Thyroid gland (tissue), 4 donors: Measurements from ENCODE around the gene WNT3. TPM values are rescaled to one million over a fixed set of nuclear protein-coding genes. Genes with fewer than 3 reads are reported as not detected.

ENCODE experiments used
- DNase-seq, 2 donors: peaks; one replicate each; pipeline ENCODE4 v3.0.0-alpha.2; 2019
- H3K27ac ChIP-seq, 3 donors: fragments of 200-600 bp; sonication (generic); 1 replicate in 2 of 3; 2 replicates in 1 of 3; pipeline ENCODE4 v1.5.1; 2016 to 2019; ENCODE audit warnings: mild to moderate bottlenecking in 1 of 3, moderate library complexity in 1 of 3
- H3K27me3 ChIP-seq: fragments of 200-600 bp; sonication (generic); one replicate; pipeline ENCODE4 v1.5.1; 2019
- H3K36me3 ChIP-seq, 2 donors: fragments of 200-600 bp; sonication (generic); one replicate each; pipeline ENCODE4 v1.5.1; 2016 to 2019
- H3K4me1 ChIP-seq, 2 donors: fragments of 200-600 bp; sonication (generic); one replicate each; pipeline ENCODE4 v1.5.1; 2017 to 2019
- H3K4me3 ChIP-seq, 3 donors: fragments of 200-600 bp; sonication (generic); replicated peaks in 1 of 3; 1 replicate in 2 of 3; 2 replicates in 1 of 3; pipeline ENCODE4 v1.5.1; 2016; ENCODE audit warnings: mild to moderate bottlenecking in 1 of 3
- H3K9me3 ChIP-seq: fragments of 200-600 bp; sonication (generic); one replicate; pipeline ENCODE4 v1.5.1; 2017
- POLR2A ChIP-seq, 2 donors: fragments of 450-650 bp; IDR thresholded peaks; one replicate each; pipeline ENCODE4 v1.6.1; 2017; ENCODE audit warnings: antibody characterized with exemption in 2 of 2, mild to moderate bottlenecking in 2 of 2, moderate library complexity in 1 of 2
- whole genome bisulfite sequencing, 2 donors: methylation state at CpG; one replicate each; pipeline ENCODE4 v1.1.5; 2017; 5-methylcytosine and 5-hydroxymethylcytosine counted together
- intact Hi-C: fragments of 100-400 bp; cut with DNase I; formaldehyde crosslinking; loops from one replicate; pipeline ENCODE4 v1.15.1; 2023
- total RNA-seq, 4 donors: library from RNA; depleted of rRNA; stranded (reverse); fragments of >200 nt; gene quantifications; one replicate each; pipeline ENCODE4 v1.2.3, GENCODE V29; 2016
- TF ChIP-seq, protein P1 (sequence below), 6 experiments: fragments of 200-600 bp in 3 of 6; fragments of 450-650 bp in 3 of 6; sonication (generic) in 3 of 6; IDR thresholded peaks; one replicate each; pipeline ENCODE4 v1.5.1; 2016 to 2019; ENCODE audit warnings: antibody characterized with exemption in 6 of 6, mild to moderate bottlenecking in 2 of 6, inconsistent platforms in 1 of 6, moderate library complexity in 1 of 6

WNT3 gene
- total RNA-seq, 4 donors from 2014 or later, result 0.68 to 2.4 (median 0.82) TPM

DNA sequence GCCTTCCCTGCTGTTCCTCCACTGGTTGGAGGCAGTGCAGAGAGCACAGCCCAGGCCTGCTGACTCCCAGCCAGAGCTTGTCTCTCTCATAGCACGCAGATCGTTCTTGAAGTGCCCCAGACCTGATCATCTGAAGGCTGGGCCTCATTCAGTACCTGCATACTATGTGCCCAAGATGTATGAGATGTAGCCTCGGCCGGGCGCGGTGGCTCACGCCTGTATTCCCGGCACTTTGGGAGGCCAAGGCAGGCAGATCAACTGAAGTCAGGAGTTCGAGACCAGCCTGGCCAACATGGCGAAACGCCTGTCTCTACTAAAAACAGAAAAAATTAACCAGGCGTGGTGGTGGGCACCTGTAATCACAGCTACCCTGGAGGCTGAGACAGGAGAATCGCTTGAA lies 31.0 kb downstream of the WNT3 start:
- no peak overlapping the region for H3K27ac ChIP-seq
- no peaks in the 10 kb centered on the region for H3K36me3 ChIP-seq
- H3K27me3 ChIP-seq, result no peaks in the 10 kb centered on the region
- TF ChIP-seq, protein P1, sequence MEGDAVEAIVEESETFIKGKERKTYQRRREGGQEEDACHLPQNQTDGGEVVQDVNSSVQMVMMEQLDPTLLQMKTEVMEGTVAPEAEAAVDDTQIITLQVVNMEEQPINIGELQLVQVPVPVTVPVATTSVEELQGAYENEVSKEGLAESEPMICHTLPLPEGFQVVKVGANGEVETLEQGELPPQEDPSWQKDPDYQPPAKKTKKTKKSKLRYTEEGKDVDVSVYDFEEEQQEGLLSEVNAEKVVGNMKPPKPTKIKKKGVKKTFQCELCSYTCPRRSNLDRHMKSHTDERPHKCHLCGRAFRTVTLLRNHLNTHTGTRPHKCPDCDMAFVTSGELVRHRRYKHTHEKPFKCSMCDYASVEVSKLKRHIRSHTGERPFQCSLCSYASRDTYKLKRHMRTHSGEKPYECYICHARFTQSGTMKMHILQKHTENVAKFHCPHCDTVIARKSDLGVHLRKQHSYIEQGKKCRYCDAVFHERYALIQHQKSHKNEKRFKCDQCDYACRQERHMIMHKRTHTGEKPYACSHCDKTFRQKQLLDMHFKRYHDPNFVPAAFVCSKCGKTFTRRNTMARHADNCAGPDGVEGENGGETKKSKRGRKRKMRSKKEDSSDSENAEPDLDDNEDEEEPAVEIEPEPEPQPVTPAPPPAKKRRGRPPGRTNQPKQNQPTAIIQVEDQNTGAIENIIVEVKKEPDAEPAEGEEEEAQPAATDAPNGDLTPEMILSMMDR (IDR thresholded peaks at IDR 0.05), result no peak
- no peak for TF ChIP-seq POLR2A (IDR thresholded peaks at IDR 0.05)
- 88 to 93% methylated on average over 13 of the region's 13 CpGs for WGBS, 2 donors
- H3K4me3 ChIP-seq, result no peak overlapping the region
- DNase-seq, result no peak
- H3K4me1 ChIP-seq, result no peaks in the 10 kb centered on the region
- H3K9me3 ChIP-seq, result no peaks in the 10 kb centered on the region
- intact Hi-C loops, result no loop called here

DNA sequence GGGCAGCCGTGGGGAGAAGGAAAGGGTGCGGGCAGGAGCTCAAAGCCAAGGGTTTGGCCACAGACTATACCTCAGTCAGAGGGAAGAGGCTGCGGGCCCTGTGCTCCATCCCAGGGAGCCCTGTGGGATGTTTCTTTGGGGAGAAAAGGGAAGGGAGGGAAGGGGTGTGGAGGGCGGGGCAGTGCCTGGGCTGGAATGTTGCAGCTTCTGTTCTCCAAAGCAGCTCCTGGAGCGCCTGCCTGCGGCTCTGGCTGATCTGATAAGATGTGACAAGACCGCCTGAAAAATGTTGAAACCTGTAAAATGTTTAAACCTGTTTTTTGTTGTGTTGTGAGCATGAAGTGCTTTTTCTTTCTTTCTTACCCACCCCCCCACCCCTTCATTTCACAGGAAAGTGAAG lies 32.8 kb downstream of the WNT3 start:
- TF ChIP-seq POLR2A (IDR thresholded peaks at IDR 0.05), result no peak
- TF ChIP-seq, protein P1 (IDR thresholded peaks at IDR 0.05), result no peak
- WGBS, 2 donors, result 54 to 59% methylated on average over 7 of the region's 7 CpGs

DNA sequence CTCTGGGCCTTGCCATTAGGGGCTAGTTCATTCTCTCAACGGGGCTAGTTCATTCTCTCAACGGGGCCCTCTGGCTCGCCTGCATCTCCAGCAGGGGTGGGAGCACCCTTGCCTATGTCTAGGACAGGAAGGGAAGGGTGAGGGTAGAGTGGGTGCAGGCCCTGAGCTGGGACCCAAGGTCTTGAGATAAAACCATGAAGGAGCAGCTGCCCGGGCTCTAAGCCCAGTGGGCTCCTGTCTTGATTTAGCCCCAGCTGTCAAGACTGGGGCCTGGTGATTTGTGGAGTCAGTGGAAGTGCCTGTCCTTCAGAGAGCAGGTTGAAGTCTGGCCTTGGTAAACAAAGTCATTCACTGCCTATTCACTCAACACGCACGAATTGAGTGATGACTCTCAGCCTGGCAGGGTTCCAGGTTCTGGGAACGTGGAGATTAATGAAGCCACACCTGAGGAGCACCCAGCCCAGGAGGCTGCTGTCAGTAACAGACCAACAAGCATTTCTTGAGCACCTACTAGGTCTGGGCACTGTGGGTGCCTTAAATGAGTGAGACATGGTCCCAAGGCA lies 35.4 kb downstream of the WNT3 start:
- H3K4me1 ChIP-seq, result no peaks in the 10 kb centered on the region
- TF ChIP-seq POLR2A (IDR thresholded peaks at IDR 0.05), result no peak
- TF ChIP-seq, protein P1 (IDR thresholded peaks at IDR 0.05), result no peak
- 48 to 69% methylated on average over 4 of the region's 7 CpGs for WGBS, 2 donors
- no peak overlapping the region for H3K4me3 ChIP-seq
- no peaks in the 10 kb centered on the region for H3K9me3 ChIP-seq
- no peaks in the 10 kb centered on the region for H3K27me3 ChIP-seq
- no peak for DNase-seq
- intact Hi-C loops, result no loop called here
- no peak overlapping the region for H3K27ac ChIP-seq
- no peaks in the 10 kb centered on the region for H3K36me3 ChIP-seq

More for the DNA sequence above, 32.8 kb downstream of the WNT3 start:
- H3K36me3 ChIP-seq, result no peaks in the 10 kb centered on the region
- H3K9me3 ChIP-seq, result no peaks in the 10 kb centered on the region
- intact Hi-C loops, result no loop called here
- no peak for DNase-seq
- no peaks in the 10 kb centered on the region for H3K4me1 ChIP-seq
- no peaks in the 10 kb centered on the region for H3K27me3 ChIP-seq
- no peak overlapping the region for H3K4me3 ChIP-seq
- H3K27ac ChIP-seq, result no peak overlapping the region

DNA sequence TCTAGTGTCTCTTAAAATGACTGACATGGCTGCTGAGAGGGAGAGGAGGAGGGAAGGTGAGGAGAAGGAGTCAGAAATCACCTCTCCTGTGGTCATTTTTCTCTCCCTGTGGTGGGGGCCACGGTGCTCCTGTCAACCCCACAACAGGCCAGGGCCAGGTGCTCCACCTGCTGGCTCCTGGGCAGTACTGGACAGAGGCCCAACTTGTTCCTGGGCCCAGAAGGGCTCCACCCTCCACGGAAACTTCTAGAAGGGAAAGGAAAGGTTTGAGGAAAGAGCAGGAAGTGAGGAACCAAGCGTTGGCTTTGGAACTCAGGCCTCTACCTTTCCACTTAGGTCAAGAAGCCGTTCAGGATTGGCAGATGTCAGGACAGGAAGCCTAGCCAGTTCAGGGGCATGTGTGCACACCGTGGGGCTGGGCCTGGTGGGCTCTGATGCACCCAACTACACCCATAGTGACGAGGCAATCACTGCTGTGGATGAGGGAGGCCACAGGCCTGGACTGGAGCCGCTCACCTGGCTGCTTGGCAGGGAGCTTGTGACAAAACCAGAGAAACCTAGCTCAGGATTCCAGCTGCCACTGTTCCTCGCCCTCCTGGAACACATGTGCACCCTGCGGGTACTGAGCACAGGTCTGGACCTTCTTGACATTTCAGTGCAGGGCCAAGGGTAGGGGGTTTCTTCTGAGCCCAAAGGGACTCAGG lies 36.1 kb downstream of the WNT3 start:
- H3K27me3 ChIP-seq, result no peaks in the 10 kb centered on the region
- 58 to 62% methylated on average over 7 to 9 of the region's 9 CpGs for whole genome bisulfite sequencing, 2 donors
- H3K9me3 ChIP-seq, result no peaks in the 10 kb centered on the region
- no peak overlapping the region for H3K4me3 ChIP-seq
- no peak for TF ChIP-seq POLR2A (IDR thresholded peaks at IDR 0.05)
- TF ChIP-seq, protein P1 (IDR thresholded peaks at IDR 0.05), result peak; percentile 32 to 71 (median 60)
- no peak overlapping the region for H3K27ac ChIP-seq
- peak; percentile 53 for DNase-seq
- H3K4me1 ChIP-seq, result no peaks in the 10 kb centered on the region
- intact Hi-C loops, result no loop called here
- H3K36me3 ChIP-seq, result no peaks in the 10 kb centered on the region

DNA sequence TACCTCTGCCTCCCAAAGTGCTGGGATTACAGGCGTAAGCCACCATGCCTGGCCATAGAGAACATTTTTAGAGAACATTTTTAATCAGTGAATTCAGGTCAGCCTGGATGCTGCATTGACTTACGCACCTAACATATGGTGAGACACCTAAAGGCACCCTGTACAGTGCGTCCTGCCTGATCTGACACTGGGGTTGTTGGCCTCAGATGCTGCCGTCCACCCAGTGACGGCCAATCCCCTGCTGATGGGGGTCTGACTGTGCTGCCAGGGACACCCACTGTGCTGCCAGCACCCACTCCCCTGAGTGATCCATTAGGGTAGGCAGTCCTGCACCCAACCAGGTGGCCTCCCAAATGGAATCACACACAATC lies 38.5 kb downstream of the WNT3 start:
- no peak for DNase-seq
- Histone ChIP-seq H3K4me1 (no peaks in the 10 kb centered on the region), H3K36me3 (no peaks in the 10 kb centered on the region), H3K27ac (no peak overlapping the region), H3K9me3 (no peaks in the 10 kb centered on the region), H3K4me3 (no peak overlapping the region), H3K27me3 (no peaks in the 10 kb centered on the region)
- intact Hi-C loops, result no loop called here
- TF ChIP-seq, protein P1 (IDR thresholded peaks at IDR 0.05), result no peak
- TF ChIP-seq POLR2A (IDR thresholded peaks at IDR 0.05), result no peak
- 85 to 93% methylated on average over 2 to 3 of the region's 5 CpGs for WGBS, 2 donors
